KOPT-K1 (cell line): ENCODE measurements around the gene ALPI.

Source experiments
- H3K27ac ChIP-seq: fragments of 200-600 bp; sonication (generic); 2 replicates; pipeline ENCODE4 v1.5.1; 2016; ENCODE audit warnings: antibody characterized with exemption, mild to moderate bottlenecking, low read depth, low read length; ENCODE audit not compliant: poor library complexity, severe bottlenecking
- H3K36me3 ChIP-seq: fragments of 200-600 bp; sonication (generic); 2 replicates; pipeline ENCODE4 v1.5.1; 2017; ENCODE audit warnings: antibody characterized with exemption, mild to moderate bottlenecking, low read length, moderate library complexity; ENCODE audit not compliant: insufficient read depth
- H3K9me3 ChIP-seq: fragments of 200-600 bp; sonication (generic); 2 replicates; pipeline ENCODE4 v1.5.1; 2017; ENCODE audit warnings: antibody characterized with exemption, low read length, mild to moderate bottlenecking; ENCODE audit not compliant: insufficient read depth, poor library complexity, severe bottlenecking

The ALPI gene

DNA sequence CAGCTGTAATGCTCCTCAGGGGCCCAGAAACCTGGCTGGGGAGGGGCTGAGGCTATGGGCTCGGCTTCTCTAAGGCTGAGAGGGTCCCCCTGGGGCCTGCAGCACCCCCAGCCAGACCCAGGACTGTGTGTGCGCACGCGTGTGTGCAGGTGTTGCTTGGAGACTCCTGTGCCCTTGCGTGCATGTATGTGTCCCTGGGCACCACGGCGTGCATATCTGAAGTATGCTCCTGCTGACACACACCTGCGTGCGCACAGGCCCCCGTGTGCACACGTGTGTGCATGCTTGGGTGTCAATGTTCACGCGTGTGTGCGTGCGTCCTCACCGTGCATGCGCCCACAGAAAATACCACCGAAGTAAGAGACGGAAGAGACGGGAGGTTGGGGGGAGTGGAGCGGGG, 46.6 kb downstream of the ALPI start:
- no peaks in the 10 kb centered on the region for H3K36me3 ChIP-seq

DNA sequence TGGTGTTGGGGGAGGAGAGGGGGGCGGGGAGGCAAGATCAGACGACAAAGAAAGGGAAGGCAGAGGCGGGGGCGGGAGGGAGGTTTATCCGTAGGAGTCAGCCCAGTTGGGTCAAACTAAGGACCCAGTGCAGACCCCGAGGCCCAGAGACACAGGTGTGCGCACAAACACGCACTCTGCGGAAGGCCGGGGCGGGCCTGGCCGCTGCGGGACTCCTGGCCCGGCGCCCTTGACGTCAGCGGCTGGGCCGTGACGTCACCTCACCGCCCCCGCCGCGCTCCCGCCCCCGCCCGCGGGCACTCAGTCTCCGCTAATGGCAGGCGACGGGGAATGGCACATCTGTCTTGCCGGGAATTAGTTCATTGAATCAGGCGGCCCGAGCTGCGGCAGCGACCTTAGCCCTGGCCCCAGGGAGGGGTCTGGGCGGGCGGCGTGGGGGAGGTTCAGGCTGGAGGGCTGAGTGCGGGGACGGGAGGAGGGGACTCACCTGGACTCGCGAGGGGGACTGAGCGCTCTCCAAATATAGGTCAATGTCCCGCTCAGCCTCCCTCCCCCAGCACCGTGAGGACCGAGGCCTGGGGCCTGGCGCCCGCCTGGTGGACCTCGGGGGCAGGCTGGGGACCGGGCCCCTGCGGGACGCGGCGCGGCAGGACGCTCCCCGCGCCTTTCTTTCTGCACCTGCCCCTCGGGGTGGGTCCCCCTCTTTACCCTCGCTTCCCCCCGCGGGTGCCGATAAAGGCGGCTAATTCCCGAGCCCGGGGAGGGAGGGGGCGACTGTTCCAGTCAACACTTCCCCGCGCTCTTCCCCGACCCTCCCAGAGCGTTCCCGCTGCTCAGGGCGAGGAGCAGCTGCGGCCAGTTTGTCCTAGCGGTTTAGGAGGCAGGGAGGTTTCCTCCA, 47.2 kb downstream of the ALPI start:
- H3K27ac ChIP-seq, result no peak overlapping the region
- H3K36me3 ChIP-seq, result no peaks in the 10 kb centered on the region
- no peaks in the 10 kb centered on the region for H3K9me3 ChIP-seq

More for the DNA sequence above, 46.6 kb downstream of the ALPI start:
- Histone ChIP-seq H3K9me3 (no peaks in the 10 kb centered on the region), H3K27ac (no peak overlapping the region)

DNA sequence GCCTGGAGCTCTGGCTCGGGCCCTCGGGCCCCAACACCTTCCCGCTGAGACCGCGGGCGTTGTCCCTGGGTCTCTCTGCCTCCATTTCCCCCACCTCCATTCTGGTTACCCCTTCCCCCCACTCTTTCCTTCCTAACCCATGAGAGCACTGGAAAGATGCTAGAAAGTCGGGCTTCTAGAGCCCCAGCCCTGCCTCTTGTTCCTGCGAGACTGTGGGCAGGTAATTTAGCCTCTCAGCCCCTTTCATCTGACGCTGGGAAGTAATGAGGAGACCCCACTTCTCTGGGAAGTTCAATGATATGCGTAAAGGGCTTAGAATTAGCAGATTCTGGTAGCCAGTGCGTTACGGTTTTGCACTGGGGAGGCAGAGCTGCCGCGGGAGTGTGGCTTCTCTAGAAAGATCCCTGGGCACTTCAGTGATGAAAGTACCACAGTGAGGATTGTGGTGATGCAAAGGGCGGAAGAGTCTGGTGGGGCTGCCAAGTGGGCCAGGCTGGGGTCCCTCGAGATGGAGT, 47.9 kb downstream of the ALPI start:
- no peaks in the 10 kb centered on the region for H3K9me3 ChIP-seq
- H3K27ac ChIP-seq, result no peak overlapping the region
- no peaks in the 10 kb centered on the region for H3K36me3 ChIP-seq

DNA sequence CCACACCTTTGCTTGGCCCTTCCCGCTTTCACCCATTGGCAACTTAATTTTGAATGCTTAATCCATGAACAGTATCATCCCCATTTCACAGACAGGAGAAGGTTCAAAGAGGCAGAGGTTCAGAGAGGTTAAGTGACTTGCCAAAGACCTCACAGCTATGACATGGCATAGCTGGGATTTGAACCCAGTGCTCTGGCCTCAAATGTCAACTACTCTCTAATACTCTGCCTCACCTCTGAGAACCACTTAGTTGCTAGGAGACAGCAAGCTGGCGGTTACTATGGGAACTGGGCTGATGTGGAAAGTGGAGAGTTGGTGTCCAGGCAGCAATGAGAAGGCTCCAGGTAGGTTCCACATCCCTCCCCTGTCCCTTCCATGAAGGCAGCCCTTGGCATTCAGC, 48.5 kb downstream of the ALPI start:
- no peak overlapping the region for H3K27ac ChIP-seq
- H3K36me3 ChIP-seq, result no peaks in the 10 kb centered on the region

DNA sequence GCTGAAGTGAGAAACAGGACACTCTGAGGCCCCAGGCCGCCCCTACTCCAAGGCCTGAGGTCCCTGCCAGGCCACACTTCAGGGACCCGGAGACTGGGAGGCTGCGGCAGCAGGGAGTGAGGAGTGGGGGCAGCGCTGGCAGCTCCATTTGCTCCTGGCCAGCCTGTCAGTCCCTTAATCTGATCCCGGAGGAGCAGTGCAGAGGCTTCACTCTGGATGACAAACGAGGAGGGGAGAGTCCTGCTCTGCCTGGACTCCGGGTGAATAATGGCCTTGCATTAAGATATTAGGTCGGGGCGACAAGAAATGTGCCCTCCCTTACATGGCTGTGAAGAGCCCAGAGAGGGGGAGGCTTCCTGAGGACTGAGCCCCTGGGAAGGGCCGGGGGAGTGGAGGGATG, 49.9 kb downstream of the ALPI start:
- Histone ChIP-seq H3K36me3 (no peaks in the 10 kb centered on the region), H3K27ac (no peak overlapping the region), H3K9me3 (no peaks in the 10 kb centered on the region)

More for the DNA sequence above, 48.5 kb downstream of the ALPI start:
- H3K9me3 ChIP-seq, result no peaks in the 10 kb centered on the region

DNA sequence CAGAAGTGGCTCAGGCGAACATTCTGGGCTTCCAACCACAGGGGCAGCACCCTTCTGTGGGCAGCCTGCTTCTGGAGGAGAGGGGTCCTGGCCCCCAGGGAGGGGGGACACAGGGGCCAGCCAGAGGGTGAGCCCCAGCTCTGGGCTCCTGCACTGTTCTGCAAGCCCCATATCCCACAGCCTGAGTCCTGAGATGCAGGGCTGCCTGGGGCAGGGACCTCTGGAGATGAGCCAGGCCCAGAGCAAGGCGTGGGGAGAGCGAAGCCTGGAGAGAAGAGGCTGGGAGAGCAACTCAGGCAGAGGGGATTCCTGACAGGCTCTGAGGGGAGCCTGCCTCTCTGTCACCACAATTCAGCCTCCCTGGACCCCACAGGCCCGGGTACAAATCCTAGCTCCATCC, 50.8 kb downstream of the ALPI start:
- no peaks in the 10 kb centered on the region for H3K36me3 ChIP-seq
- H3K27ac ChIP-seq, result no peak overlapping the region
- H3K9me3 ChIP-seq, result no peaks in the 10 kb centered on the region

DNA sequence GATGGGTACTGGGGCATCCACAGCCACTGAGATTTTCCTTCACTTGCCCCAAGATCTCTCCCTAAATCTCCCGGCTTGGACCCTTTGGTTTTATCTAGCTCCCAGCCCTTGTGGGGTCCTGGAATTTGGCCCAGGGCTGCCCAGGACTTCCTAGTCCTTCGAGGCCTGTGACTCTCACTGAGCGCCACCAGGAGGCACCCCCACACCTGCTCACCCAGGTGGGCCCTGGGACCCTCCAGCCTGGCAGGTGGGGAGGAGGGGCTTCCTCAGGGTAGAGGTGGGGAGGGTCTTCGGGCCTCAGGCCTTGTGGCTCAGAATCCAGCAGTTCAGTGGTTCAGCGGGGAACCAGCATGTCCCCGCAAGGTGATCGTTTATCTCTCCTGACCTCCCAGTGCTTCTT, 52.3 kb downstream of the ALPI start:
- no peak overlapping the region for H3K27ac ChIP-seq
- no peaks in the 10 kb centered on the region for H3K9me3 ChIP-seq
- H3K36me3 ChIP-seq, result no peaks in the 10 kb centered on the region
